ENCODE measurements around the gene SAMHD1.
A peak's percentile ranks its signal among the peaks of the same experiment; 100 is the strongest.

SAMHD1 gene

DNA sequence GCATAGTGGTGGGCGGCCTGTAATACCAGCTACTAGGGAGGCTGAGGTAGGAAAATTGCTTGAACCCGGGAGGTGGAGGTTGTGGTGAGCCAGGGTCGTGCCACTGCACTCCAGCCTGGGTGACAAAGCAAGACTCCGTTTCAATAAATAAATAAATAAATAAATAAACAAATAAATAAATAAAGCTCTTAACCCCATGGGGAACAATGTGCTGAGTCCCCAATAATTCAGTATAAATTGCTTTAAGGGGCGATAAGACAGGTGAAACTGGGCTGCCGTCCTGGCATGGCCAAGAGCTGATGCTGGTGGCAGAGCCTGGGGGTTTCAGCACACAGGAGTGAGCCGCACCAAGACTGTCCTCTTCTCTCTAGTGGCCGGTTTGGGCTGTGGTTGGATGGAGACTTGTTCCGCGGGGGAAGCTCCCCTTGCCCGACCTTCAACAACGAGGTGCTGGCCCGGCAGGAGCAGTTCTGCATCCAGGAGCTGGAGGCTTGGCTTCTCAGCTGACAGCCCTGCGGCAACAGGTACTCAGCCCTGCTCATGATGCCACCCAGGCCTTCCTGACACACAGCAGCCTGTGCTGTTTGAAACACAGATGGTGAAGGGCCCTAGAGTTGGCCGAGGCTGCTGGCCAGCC lies 62.5 kb downstream of the SAMHD1 start:
- no peak for TF ChIP-seq CTCF (conservative IDR thresholded peaks at IDR 0.05; ENCODE audit: control insufficient read depth, insufficient read depth, low read depth, low read length)
- DNase-seq (ENCODE audit: low read depth) = no peak
- H3K4me3 ChIP-seq (ENCODE audit: control insufficient read depth, low read depth, low read length) = no peak overlapping the region

DNA sequence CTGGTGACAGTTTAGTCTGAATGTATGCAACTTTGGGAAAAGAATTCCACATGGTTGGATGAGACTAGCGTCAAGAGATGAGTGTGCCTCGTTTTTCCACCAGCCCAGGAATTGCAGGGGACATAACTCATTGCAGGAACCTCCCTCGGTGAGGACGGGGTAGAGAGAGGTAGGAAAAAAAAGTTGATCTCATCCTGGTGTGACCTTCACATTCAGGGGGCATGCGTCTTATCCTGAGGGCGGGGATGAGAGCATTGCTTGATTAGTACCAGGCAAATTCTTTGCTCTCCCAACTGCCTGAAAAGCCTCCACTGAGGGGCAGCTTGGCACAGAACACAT lies 63.8 kb downstream of the SAMHD1 start:
- no peak for TF ChIP-seq CTCF (conservative IDR thresholded peaks at IDR 0.05; ENCODE audit: control insufficient read depth, insufficient read depth, low read depth, low read length)
- H3K4me3 ChIP-seq (ENCODE audit: control insufficient read depth, low read depth, low read length) = peak overlapping the region; percentile 20
- peak; percentile 43 for DNase-seq (ENCODE audit: low read depth)

DNA sequence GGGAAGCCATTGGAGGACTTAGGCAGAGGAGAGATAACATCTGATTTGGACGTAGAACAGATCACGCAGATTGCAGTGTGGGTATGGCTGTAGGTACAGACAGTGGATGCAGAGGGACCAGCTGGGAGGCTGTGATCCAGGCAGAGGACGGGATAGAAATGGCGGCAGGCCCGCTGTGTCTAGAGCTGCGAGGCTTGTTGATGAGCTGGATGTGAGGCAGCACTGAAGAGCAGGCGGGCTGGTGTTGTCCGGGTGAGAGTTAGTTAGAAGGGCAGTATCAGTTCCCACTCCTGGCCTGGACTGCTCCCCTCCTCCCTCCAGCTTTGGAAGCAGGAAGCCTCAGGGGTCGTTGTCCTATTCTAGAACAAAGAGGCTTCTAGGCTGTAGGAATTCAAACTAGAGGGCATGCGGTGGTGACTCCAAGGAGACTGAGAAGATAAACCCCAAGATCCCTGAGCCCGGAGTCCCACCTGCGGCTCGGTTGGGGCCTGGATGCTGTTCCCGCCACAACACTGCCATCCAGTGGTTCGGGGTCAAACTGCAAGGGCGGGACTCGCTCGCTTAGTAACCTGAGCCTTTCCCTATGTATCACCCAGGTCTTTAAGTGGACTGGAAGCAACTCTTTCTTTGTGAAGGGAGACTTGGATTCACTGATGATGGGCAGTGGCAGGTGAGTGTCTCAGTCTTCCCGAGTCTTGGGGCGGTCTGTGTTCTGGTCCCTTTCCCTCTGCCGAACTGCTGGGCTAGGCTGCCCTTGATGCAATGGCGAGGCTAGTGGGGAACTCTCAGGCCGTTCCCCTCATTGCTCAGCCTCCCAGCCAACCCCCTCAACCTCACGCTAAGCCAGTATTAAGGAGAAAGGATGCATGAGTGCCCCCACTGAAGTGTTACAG lies 64.4 kb downstream of the SAMHD1 start:
- peak overlapping the region; percentile 20 for H3K4me3 ChIP-seq (ENCODE audit: control insufficient read depth, low read depth, low read length)
- TF ChIP-seq CTCF (conservative IDR thresholded peaks at IDR 0.05; ENCODE audit: control insufficient read depth, insufficient read depth, low read depth, low read length) = peak; percentile 96
- peak; percentile 81 for DNase-seq (ENCODE audit: low read depth)

DNA sequence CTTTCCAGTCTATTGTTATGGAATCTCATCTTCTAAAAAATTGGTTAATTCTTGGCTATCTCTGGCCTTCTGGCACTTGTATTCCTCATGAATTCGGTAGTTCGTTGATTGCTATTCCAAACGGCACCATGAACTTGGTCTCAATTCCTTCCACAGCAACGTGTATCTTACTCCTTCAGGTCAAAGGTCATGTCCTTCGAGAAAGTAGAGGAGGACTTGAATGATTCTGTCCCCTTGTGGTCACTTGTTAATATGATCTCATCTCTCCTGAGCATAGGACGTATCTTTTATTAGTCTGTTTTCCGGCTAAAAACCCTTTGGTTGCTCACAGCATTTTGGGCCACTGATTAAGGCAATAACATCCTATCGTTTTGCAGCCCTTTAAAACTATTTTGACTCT lies 66.2 kb downstream of the SAMHD1 start:
- no peak for TF ChIP-seq CTCF (conservative IDR thresholded peaks at IDR 0.05; ENCODE audit: control insufficient read depth, insufficient read depth, low read depth, low read length)
- H3K4me3 ChIP-seq (ENCODE audit: control insufficient read depth, low read depth, low read length) = no peak overlapping the region
- peak; percentile 26 for DNase-seq (ENCODE audit: low read depth)

DNA sequence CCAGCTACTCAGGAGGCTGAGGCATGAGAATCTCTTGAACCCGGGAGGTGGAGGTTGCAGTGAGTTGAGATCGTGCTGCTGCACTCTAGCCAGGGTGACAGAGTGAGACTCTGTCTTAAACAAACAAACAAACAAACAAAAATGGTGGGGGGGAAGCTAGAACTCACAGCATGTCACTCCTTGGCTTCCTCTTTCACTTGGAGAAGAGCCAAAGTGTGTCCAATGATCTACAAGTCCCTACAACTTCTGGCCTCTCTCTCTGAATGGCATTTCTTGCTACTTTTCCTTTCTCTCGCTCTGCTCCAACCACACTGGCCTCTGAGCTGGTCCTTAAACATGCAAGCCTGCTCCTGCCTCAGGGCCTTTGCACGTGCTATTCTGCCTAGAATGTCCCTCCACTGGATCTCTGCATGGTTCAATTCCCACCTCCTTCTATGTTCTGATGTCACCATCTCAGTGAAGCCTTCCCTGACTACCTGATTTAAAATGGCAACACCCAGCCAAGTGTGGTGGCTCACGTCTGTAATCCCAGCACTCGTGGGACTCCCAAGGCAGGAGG lies 67.5 kb downstream of the SAMHD1 start:
- DNase-seq (ENCODE audit: low read depth) = no peak
- no peak overlapping the region for H3K4me3 ChIP-seq (ENCODE audit: control insufficient read depth, low read depth, low read length)
- TF ChIP-seq CTCF (conservative IDR thresholded peaks at IDR 0.05; ENCODE audit: control insufficient read depth, insufficient read depth, low read depth, low read length) = no peak

DNA sequence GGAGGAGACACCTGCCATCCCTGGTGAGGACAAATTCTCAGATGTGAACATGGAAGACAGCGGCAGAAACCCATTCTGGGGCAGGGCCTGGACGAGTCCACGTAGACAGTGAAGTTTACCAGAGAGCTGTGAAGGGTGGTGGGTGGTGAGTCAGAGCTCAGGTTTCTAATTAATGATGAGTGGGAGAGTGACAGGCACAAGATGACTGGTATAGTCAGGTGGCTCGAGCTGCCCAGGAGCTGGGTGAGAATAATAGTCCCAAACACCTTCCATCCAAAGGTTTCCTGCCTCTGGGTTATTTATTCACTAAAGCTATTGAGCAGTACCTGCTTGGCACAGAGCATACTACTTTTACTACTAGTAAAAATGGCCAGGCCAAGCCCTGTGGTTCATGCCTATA lies 69.6 kb downstream of the SAMHD1 start:
- no peak overlapping the region for H3K4me3 ChIP-seq (ENCODE audit: control insufficient read depth, low read depth, low read length)
- no peak for TF ChIP-seq CTCF (conservative IDR thresholded peaks at IDR 0.05; ENCODE audit: control insufficient read depth, insufficient read depth, low read depth, low read length)
- DNase-seq (ENCODE audit: low read depth) = peak; percentile 28
